ENCODE data around the gene FZD8.
"Not testable (repeated sequence)": the region's sequence is repeated elsewhere in the genome, so short reads cannot be mapped to it uniquely, and the experiment has no call there.

DNA sequence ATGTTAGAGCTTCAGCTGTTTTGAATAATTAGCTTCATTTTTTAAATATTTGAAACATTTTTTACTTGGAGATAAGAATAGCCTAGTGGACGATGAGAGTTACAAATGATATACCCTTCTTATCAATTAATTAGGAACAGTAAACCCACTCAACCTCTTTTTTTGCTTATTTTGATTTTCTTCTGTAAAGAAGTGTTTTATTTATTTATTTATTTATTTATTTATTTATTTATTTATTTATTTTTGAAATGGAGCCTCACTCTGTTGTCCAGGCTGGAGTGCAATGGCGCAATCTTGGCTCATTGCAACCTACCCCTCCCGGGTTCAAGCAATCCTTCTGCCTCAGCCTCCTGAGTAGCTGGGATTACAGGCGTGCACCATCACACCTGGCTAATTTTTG lies 43.8 kb upstream of the FZD8 start:
- not testable (repeated sequence) for TF ChIP-seq POLR2AphosphoS5 (IDR thresholded peaks at IDR 0.05; ENCODE audit: low read depth); EZH2 (IDR thresholded peaks at IDR 0.05; ENCODE audit: low read depth, unreplicated experiment); EZH2phosphoT487 (IDR thresholded peaks at IDR 0.05; ENCODE audit: unreplicated experiment); STAT1 (IDR thresholded peaks at IDR 0.05; ENCODE audit: unreplicated experiment)
- TF ChIP-seq, protein P1, sequence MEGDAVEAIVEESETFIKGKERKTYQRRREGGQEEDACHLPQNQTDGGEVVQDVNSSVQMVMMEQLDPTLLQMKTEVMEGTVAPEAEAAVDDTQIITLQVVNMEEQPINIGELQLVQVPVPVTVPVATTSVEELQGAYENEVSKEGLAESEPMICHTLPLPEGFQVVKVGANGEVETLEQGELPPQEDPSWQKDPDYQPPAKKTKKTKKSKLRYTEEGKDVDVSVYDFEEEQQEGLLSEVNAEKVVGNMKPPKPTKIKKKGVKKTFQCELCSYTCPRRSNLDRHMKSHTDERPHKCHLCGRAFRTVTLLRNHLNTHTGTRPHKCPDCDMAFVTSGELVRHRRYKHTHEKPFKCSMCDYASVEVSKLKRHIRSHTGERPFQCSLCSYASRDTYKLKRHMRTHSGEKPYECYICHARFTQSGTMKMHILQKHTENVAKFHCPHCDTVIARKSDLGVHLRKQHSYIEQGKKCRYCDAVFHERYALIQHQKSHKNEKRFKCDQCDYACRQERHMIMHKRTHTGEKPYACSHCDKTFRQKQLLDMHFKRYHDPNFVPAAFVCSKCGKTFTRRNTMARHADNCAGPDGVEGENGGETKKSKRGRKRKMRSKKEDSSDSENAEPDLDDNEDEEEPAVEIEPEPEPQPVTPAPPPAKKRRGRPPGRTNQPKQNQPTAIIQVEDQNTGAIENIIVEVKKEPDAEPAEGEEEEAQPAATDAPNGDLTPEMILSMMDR (conservative IDR thresholded peaks at IDR 0.05; ENCODE audit: low read depth in 2 of 2), result not testable (repeated sequence)
- TF ChIP-seq, protein P2, sequence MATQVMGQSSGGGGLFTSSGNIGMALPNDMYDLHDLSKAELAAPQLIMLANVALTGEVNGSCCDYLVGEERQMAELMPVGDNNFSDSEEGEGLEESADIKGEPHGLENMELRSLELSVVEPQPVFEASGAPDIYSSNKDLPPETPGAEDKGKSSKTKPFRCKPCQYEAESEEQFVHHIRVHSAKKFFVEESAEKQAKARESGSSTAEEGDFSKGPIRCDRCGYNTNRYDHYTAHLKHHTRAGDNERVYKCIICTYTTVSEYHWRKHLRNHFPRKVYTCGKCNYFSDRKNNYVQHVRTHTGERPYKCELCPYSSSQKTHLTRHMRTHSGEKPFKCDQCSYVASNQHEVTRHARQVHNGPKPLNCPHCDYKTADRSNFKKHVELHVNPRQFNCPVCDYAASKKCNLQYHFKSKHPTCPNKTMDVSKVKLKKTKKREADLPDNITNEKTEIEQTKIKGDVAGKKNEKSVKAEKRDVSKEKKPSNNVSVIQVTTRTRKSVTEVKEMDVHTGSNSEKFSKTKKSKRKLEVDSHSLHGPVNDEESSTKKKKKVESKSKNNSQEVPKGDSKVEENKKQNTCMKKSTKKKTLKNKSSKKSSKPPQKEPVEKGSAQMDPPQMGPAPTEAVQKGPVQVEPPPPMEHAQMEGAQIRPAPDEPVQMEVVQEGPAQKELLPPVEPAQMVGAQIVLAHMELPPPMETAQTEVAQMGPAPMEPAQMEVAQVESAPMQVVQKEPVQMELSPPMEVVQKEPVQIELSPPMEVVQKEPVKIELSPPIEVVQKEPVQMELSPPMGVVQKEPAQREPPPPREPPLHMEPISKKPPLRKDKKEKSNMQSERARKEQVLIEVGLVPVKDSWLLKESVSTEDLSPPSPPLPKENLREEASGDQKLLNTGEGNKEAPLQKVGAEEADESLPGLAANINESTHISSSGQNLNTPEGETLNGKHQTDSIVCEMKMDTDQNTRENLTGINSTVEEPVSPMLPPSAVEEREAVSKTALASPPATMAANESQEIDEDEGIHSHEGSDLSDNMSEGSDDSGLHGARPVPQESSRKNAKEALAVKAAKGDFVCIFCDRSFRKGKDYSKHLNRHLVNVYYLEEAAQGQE (IDR thresholded peaks at IDR 0.05; ENCODE audit: unreplicated experiment), result not testable (repeated sequence)

Data from GM23338 (cell line).